Neural progenitor cell (in vitro differentiated cells): ENCODE measurements around the gene SLC17A4.

ENCODE experiments used
- CTCF ChIP-seq: fragments of 200-600 bp; sonication (generic); IDR thresholded peaks from 2 replicates; pipeline ENCODE4 v1.5.1; 2017; ENCODE audit warnings: antibody characterized with exemption, mild to moderate bottlenecking
- EZH2 ChIP-seq: fragments of 200-600 bp; sonication (generic); IDR thresholded peaks from 2 replicates; pipeline ENCODE4 v1.6.1; 2017; ENCODE audit warnings: antibody characterized with exemption, mild to moderate bottlenecking, moderate library complexity
- EZH2phosphoT487 ChIP-seq: fragments of 200-600 bp; sonication (generic); IDR thresholded peaks from 2 replicates; pipeline ENCODE4 v1.6.1; 2017; ENCODE audit warnings: antibody characterized with exemption

- TF ChIP-seq CTCF (no peak), EZH2phosphoT487 (no peak), EZH2 (no peak)
Observed at GRCh38 chr6:25781134-25781533, 26.6 kb downstream of the SLC17A4 start.
